H1 (cell line): ENCODE results near the gene RPLP2. TPM values are rescaled to one million over a fixed set of nuclear protein-coding genes. Genes with fewer than 3 reads are reported as not detected.

Experiments
- CBX5 ChIP-seq: fragments of 300-800, 300-1000 bp; sonication (generic); IDR thresholded peaks from 2 replicates; pipeline ENCODE4 v1.7.1; 2016; ENCODE audit warnings: antibody characterized with exemption, low read length, low read depth
- KDM1A ChIP-seq: fragments of 200-600, 300-600 bp; sonication (generic); IDR thresholded peaks from 2 replicates; pipeline ENCODE4 v1.7.1; 2016; ENCODE audit warnings: mild to moderate bottlenecking, low read length, borderline replicate concordance
- POLR2AphosphoS5 ChIP-seq: IDR thresholded peaks from 2 replicates; pipeline ENCODE4 v1.6.1; 2011; ENCODE audit warnings: low read depth, low read length
- TBP ChIP-seq: IDR thresholded peaks from 2 replicates; pipeline ENCODE4 v1.6.1; 2011; ENCODE audit warnings: low read depth, low read length, improper control_type of control experiment
- TCF12 ChIP-seq: IDR thresholded peaks from 2 replicates; pipeline ENCODE4 v1.6.1; 2011; ENCODE audit warnings: low read depth, mild to moderate bottlenecking, low read length
- ZNF274 ChIP-seq: IDR thresholded peaks from 2 replicates; pipeline ENCODE4 v1.7.0; 2012; ENCODE audit warnings: low read length, borderline replicate concordance; ENCODE audit errors: extremely low read depth
- polyA plus RNA-seq, 7 experiments: library from polyadenylated mRNA; depleted of rRNA in 3 of 7; stranded (reverse) in 5 of 7; unstranded in 2 of 7; fragments of >200 nt in 5 of 7; fragments of 200-250 nt in 2 of 7; gene quantifications; 1 replicate in 5 of 7; 2 replicates in 1 of 7; 4 replicates in 1 of 7; pipeline versions ENCODE4 v1.2.1 to v1.2.3, GENCODE V29; 2011 to 2013; ENCODE audit warnings: missing spikeins in 2 of 7, mixed read lengths in 2 of 7
- total RNA-seq: library from RNA; stranded (reverse); fragmentation: NEBNext Ultra II Directional; extraction: Animal tissue kit (Norgen Biotek cat#: 25700); gene quantifications from 2 replicates; pipeline ENCODE4 v1.2.1, GENCODE V29; 2021
- TF ChIP-seq, protein P1 (sequence below): fragments of 300-600 bp; sonication (generic); IDR thresholded peaks from 2 replicates; pipeline ENCODE4 v1.7.1; 2012; ENCODE audit warnings: low read length, moderate library complexity, mild to moderate bottlenecking, inconsistent platforms; ENCODE audit not compliant: insufficient replicate concordance
- TF ChIP-seq, protein P2 (sequence below), 3 experiments: IDR thresholded peaks; 1 replicate in 2 of 3; 2 replicates in 1 of 3; pipeline versions ENCODE4 v1.5.1 to v1.6.1; 2011; ENCODE audit warnings: low read length in 3 of 3, mild to moderate bottlenecking in 3 of 3, inconsistent platforms in 2 of 3, low read depth in 1 of 3, moderate library complexity in 1 of 3; ENCODE audit not compliant: insufficient read depth in 1 of 3; ENCODE audit errors: control extremely low read depth in 1 of 3

The RPLP2 gene
- total and polyA plus RNA-seq, 2 of the 8 experiments (the other 6 are each of a cell fraction or from before 2014, with no cell fraction given) = 1,789 to 2,106 TPM

DNA sequence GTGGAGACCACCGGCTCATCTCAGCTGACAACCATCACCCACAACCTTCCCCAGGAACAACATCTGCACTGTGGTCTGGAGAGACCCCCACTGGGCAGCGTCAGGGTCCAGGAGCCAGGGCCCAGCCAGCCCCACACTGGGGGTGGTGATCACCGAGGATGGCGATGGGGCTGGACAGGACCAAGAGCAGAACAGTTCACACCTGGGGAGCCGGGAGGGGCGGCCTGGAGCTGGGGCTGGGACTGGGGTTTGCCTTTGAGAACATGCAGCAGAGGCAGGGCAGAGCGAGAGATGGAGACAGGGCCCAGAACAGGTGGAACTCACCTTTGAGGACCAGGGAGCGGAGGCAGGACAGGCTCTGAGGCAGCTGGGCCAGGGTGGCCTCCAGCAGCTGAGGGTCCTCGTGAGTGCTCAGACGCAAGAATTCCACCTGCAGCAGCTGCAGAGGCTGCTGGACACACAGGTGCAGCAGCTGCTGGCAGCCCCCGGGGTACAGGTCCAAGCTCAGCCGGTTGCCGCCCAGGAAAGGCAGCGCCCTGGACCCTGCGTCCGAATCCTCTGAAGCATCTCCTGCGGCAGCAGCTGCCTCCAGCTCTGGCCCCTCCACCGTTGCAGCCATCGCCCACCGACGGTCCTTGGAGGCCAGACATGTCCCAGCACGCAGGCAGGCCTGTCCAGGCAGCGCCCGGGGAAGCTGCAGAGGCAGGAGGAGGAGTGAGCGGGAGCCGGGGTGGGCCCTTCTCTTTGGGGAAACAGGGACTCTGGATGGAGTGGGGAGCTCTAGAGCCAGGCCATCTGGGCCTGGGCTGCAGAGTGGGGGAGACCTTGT is 5.8 kb upstream of the RPLP2 start (continued):
- TF ChIP-seq, protein P1, sequence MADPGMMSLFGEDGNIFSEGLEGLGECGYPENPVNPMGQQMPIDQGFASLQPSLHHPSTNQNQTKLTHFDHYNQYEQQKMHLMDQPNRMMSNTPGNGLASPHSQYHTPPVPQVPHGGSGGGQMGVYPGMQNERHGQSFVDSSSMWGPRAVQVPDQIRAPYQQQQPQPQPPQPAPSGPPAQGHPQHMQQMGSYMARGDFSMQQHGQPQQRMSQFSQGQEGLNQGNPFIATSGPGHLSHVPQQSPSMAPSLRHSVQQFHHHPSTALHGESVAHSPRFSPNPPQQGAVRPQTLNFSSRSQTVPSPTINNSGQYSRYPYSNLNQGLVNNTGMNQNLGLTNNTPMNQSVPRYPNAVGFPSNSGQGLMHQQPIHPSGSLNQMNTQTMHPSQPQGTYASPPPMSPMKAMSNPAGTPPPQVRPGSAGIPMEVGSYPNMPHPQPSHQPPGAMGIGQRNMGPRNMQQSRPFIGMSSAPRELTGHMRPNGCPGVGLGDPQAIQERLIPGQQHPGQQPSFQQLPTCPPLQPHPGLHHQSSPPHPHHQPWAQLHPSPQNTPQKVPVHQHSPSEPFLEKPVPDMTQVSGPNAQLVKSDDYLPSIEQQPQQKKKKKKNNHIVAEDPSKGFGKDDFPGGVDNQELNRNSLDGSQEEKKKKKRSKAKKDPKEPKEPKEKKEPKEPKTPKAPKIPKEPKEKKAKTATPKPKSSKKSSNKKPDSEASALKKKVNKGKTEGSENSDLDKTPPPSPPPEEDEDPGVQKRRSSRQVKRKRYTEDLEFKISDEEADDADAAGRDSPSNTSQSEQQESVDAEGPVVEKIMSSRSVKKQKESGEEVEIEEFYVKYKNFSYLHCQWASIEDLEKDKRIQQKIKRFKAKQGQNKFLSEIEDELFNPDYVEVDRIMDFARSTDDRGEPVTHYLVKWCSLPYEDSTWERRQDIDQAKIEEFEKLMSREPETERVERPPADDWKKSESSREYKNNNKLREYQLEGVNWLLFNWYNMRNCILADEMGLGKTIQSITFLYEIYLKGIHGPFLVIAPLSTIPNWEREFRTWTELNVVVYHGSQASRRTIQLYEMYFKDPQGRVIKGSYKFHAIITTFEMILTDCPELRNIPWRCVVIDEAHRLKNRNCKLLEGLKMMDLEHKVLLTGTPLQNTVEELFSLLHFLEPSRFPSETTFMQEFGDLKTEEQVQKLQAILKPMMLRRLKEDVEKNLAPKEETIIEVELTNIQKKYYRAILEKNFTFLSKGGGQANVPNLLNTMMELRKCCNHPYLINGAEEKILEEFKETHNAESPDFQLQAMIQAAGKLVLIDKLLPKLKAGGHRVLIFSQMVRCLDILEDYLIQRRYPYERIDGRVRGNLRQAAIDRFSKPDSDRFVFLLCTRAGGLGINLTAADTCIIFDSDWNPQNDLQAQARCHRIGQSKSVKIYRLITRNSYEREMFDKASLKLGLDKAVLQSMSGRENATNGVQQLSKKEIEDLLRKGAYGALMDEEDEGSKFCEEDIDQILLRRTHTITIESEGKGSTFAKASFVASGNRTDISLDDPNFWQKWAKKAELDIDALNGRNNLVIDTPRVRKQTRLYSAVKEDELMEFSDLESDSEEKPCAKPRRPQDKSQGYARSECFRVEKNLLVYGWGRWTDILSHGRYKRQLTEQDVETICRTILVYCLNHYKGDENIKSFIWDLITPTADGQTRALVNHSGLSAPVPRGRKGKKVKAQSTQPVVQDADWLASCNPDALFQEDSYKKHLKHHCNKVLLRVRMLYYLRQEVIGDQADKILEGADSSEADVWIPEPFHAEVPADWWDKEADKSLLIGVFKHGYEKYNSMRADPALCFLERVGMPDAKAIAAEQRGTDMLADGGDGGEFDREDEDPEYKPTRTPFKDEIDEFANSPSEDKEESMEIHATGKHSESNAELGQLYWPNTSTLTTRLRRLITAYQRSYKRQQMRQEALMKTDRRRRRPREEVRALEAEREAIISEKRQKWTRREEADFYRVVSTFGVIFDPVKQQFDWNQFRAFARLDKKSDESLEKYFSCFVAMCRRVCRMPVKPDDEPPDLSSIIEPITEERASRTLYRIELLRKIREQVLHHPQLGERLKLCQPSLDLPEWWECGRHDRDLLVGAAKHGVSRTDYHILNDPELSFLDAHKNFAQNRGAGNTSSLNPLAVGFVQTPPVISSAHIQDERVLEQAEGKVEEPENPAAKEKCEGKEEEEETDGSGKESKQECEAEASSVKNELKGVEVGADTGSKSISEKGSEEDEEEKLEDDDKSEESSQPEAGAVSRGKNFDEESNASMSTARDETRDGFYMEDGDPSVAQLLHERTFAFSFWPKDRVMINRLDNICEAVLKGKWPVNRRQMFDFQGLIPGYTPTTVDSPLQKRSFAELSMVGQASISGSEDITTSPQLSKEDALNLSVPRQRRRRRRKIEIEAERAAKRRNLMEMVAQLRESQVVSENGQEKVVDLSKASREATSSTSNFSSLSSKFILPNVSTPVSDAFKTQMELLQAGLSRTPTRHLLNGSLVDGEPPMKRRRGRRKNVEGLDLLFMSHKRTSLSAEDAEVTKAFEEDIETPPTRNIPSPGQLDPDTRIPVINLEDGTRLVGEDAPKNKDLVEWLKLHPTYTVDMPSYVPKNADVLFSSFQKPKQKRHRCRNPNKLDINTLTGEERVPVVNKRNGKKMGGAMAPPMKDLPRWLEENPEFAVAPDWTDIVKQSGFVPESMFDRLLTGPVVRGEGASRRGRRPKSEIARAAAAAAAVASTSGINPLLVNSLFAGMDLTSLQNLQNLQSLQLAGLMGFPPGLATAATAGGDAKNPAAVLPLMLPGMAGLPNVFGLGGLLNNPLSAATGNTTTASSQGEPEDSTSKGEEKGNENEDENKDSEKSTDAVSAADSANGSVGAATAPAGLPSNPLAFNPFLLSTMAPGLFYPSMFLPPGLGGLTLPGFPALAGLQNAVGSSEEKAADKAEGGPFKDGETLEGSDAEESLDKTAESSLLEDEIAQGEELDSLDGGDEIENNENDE = no peak
- TF ChIP-seq KDM1A = no peak
- no peak for TF ChIP-seq TBP
- TF ChIP-seq TCF12 = no peak
- no peak for TF ChIP-seq POLR2AphosphoS5
- TF ChIP-seq CBX5 = no peak
- TF ChIP-seq, protein P2, sequence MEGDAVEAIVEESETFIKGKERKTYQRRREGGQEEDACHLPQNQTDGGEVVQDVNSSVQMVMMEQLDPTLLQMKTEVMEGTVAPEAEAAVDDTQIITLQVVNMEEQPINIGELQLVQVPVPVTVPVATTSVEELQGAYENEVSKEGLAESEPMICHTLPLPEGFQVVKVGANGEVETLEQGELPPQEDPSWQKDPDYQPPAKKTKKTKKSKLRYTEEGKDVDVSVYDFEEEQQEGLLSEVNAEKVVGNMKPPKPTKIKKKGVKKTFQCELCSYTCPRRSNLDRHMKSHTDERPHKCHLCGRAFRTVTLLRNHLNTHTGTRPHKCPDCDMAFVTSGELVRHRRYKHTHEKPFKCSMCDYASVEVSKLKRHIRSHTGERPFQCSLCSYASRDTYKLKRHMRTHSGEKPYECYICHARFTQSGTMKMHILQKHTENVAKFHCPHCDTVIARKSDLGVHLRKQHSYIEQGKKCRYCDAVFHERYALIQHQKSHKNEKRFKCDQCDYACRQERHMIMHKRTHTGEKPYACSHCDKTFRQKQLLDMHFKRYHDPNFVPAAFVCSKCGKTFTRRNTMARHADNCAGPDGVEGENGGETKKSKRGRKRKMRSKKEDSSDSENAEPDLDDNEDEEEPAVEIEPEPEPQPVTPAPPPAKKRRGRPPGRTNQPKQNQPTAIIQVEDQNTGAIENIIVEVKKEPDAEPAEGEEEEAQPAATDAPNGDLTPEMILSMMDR (IDR thresholded peaks at IDR 0.05; ENCODE audit: control extremely low read depth in 1 of 3, insufficient read depth in 1 of 3, low read depth in 1 of 3, low read length in 3 of 3) = no peak
- no peak for TF ChIP-seq ZNF274
